GM20000 (cell line): ENCODE results near the gene OSBPL1A.

Experiments used
- DNase-seq: peaks from one replicate; pipeline ENCODE4 v3.0.0; 2012; ENCODE audit warnings: low spot score
- CTCF ChIP-seq: IDR thresholded peaks from 2 replicates; pipeline ENCODE4 v1.5.1; 2012; ENCODE audit warnings: mild to moderate bottlenecking, control low read depth; ENCODE audit errors: extremely low read depth, missing control alignments

The OSBPL1A gene

GRCh38 chr18:24126155-24126961 lies 271.3 kb downstream of the OSBPL1A start:
- TF ChIP-seq CTCF, result no peak
- no peak for DNase-seq

- no peak for TF ChIP-seq CTCF
Measured at GRCh38 chr18:24121625-24122024, 276.0 kb downstream of the OSBPL1A start.

GRCh38 chr18:24120676-24121075 lies 276.9 kb downstream of the OSBPL1A start:
- TF ChIP-seq CTCF, result no peak
- DNase-seq, result no peak

More at GRCh38 chr18:24121625-24122024, 276.0 kb downstream of the OSBPL1A start:
- no peak for DNase-seq

DNA sequence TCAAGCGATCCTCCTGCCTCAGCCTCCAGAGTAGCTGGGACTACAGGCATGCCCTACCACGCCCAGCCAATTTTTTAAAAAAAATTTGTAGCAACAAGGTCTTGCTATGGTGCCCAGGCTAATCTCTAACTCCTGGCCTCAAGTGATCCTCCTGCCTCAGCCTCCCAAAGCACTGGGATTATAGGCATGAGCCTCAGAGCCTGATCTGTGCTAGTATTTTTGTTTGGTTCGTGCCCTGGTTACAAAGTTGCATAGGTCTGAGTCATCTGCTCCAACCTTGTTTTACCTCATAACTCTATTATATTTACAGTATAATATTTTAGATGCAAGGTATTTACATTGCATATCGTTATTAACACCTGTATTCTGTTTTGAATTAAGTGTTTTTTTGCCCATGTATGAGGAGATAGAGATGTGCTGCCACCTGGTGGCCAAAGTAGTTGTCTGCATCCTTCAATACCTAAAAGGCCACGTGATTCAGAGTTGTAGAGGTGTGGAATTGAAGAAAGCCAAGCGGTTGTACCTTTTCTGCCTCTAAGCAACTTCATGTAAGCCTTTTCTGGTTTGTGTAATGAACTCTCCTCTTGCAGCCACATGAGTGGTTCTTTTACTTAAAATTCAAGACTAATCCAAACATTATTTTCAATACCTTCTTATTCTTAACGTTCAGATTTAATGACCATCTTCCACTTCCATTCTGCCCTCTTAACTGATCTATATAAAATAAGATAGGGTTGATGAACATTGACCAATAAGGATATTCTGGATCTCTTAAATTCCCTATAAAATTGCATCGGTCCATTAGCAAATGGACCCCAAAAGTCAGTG lies 278.7 kb downstream of the OSBPL1A start:
- DNase-seq, result peak; percentile 66
- TF ChIP-seq CTCF, result peak; percentile 78

- TF ChIP-seq CTCF, result no peak
Measured at GRCh38 chr18:24115628-24116027, 282.0 kb downstream of the OSBPL1A start.

GRCh38 chr18:24114924-24115549 lies 282.6 kb downstream of the OSBPL1A start:
- TF ChIP-seq CTCF, result no peak
- DNase-seq, result no peak

More at GRCh38 chr18:24115628-24116027, 282.0 kb downstream of the OSBPL1A start:
- DNase-seq, result no peak
